Measurements from ENCODE around the gene HBEGF. TPM values are rescaled to one million over a fixed set of nuclear protein-coding genes. Genes with fewer than 3 reads are reported as not detected.
A peak's percentile ranks its signal among the peaks of the same experiment; 100 is the strongest.

Gene HBEGF
- total RNA-seq, 1 donor from 2014 or later = 25.0 TPM

DNA sequence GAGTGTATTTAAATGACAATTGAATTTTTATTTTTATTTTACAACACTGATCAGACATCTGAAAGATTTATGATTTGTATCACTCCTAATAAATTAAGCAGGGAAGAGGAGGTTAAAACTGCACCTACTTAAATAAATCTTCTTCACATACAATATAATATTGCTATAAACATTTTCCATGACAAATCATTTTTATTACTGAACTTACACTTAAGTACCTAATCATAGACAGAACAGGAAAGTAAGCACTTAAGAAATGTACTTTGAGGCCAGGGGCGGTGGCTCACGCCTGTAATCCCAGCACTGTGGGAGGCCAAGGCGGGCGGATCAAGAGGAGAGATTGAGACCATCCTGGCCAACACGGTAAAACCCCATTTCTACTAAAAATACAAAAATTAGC, 47.3 kb downstream of the HBEGF start:
- TF ChIP-seq, protein P1, sequence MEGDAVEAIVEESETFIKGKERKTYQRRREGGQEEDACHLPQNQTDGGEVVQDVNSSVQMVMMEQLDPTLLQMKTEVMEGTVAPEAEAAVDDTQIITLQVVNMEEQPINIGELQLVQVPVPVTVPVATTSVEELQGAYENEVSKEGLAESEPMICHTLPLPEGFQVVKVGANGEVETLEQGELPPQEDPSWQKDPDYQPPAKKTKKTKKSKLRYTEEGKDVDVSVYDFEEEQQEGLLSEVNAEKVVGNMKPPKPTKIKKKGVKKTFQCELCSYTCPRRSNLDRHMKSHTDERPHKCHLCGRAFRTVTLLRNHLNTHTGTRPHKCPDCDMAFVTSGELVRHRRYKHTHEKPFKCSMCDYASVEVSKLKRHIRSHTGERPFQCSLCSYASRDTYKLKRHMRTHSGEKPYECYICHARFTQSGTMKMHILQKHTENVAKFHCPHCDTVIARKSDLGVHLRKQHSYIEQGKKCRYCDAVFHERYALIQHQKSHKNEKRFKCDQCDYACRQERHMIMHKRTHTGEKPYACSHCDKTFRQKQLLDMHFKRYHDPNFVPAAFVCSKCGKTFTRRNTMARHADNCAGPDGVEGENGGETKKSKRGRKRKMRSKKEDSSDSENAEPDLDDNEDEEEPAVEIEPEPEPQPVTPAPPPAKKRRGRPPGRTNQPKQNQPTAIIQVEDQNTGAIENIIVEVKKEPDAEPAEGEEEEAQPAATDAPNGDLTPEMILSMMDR (conservative IDR thresholded peaks at IDR 0.05; ENCODE audit: low read depth, low read length) = no peak
- no peak for DNase-seq (ENCODE audit: low read depth)
- no peak overlapping the region for H3K4me3 ChIP-seq (ENCODE audit: low read depth, low read length)

DNA sequence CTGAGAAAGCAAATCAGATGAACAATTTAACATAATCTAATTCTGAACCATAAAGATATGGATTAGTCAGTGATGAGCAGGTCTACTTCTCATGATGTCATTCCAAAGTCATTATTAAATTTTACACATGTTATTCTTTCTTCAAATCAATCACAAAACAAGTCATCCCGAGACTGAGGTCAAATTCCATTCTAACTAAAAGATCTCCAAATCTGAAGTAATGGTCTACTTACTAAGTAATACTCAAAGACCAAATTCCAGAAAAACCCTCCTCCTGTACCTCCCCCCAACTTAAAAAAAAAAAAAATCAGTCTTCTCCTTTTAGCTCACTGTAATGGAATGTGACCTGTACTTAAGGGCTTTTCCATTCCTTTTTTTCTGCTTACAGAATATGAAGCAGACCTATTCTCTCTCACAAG, 48.2 kb downstream of the HBEGF start:
- DNase-seq (ENCODE audit: low read depth) = peak; percentile 83

GRCh38 chr5:140297283-140297682, 49.1 kb downstream of the HBEGF start:
- H3K4me3 ChIP-seq (ENCODE audit: low read depth, low read length) = no peak overlapping the region
- no peak for DNase-seq (ENCODE audit: low read depth)
- TF ChIP-seq, protein P1 (conservative IDR thresholded peaks at IDR 0.05; ENCODE audit: low read depth, low read length) = no peak

More for the DNA sequence above, 48.2 kb downstream of the HBEGF start:
- H3K4me3 ChIP-seq (ENCODE audit: low read depth, low read length) = no peak overlapping the region
- TF ChIP-seq, protein P1 (conservative IDR thresholded peaks at IDR 0.05; ENCODE audit: low read depth, low read length) = no peak

- H3K4me3 ChIP-seq (ENCODE audit: low read depth, low read length) = no peak overlapping the region
- no peak for DNase-seq (ENCODE audit: low read depth)
- TF ChIP-seq, protein P1 (conservative IDR thresholded peaks at IDR 0.05; ENCODE audit: low read depth, low read length) = no peak
Measured at GRCh38 chr5:140296289-140296688, 50.1 kb downstream of the HBEGF start.

DNA sequence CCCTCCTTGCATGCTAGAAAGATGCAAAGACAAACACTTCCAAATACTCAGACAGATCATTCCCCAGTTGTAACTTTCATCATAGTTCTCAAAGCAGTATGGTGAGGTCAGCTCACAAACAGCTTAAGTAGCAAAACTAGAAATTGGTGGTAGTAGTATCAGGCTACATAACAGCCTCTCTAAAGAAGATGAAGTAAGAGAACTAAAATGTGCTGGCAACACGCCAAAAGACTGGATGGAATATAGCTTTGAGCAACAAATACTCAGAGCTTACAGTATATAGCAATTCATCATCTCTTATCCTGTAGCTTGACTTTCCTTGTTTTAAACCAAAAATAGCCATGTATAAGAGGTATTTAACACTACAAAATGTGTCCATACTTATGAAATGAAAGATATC, 51.0 kb downstream of the HBEGF start:
- no peak overlapping the region for H3K4me3 ChIP-seq (ENCODE audit: low read depth, low read length)
- DNase-seq (ENCODE audit: low read depth) = peak; percentile 79
- TF ChIP-seq, protein P1 (conservative IDR thresholded peaks at IDR 0.05; ENCODE audit: low read depth, low read length) = no peak

- TF ChIP-seq, protein P1 (conservative IDR thresholded peaks at IDR 0.05; ENCODE audit: low read depth, low read length) = no peak
- DNase-seq (ENCODE audit: low read depth) = no peak
- no peak overlapping the region for H3K4me3 ChIP-seq (ENCODE audit: low read depth, low read length)
Measured at GRCh38 chr5:140294753-140295152, 51.6 kb downstream of the HBEGF start.

- DNase-seq (ENCODE audit: low read depth) = no peak
- no peak overlapping the region for H3K4me3 ChIP-seq (ENCODE audit: low read depth, low read length)
- TF ChIP-seq, protein P1 (conservative IDR thresholded peaks at IDR 0.05; ENCODE audit: low read depth, low read length) = no peak
Measured at GRCh38 chr5:140293849-140294100, 52.6 kb downstream of the HBEGF start.
